Glutamatergic neuron (in vitro differentiated cells): ENCODE results near the gene HS3ST2. TPM values are rescaled to one million over a fixed set of nuclear protein-coding genes. Genes with fewer than 3 reads are reported as not detected.
A peak's percentile ranks its signal among the peaks of the same experiment; 100 is the strongest.

Source experiments
- DNase-seq: peaks from one replicate; pipeline ENCODE4 v3.0.0; 2022
- H3K27ac Mint-ChIP-seq: one replicate; pipeline ENCODE4 v1.8.0; 2020; ENCODE audit warnings: mild to moderate bottlenecking, mixed read lengths, inconsistent platforms; ENCODE audit not compliant: unreplicated experiment
- H3K27me3 Mint-ChIP-seq: one replicate; pipeline ENCODE4 v1.8.0; 2020; ENCODE audit warnings: mild to moderate bottlenecking, moderate library complexity, mixed read lengths, inconsistent platforms; ENCODE audit not compliant: unreplicated experiment
- H3K36me3 Mint-ChIP-seq: one replicate; pipeline ENCODE4 v1.8.0; 2020; ENCODE audit warnings: mild to moderate bottlenecking, mixed read lengths, inconsistent platforms; ENCODE audit not compliant: unreplicated experiment
- H3K4me1 Mint-ChIP-seq: one replicate; pipeline ENCODE4 v1.8.0; 2020; ENCODE audit warnings: mild to moderate bottlenecking, low read depth, mixed read lengths, inconsistent platforms; ENCODE audit not compliant: unreplicated experiment
- H3K4me3 Mint-ChIP-seq: one replicate; pipeline ENCODE4 v1.8.0; 2020; ENCODE audit warnings: mild to moderate bottlenecking, mixed read lengths, inconsistent platforms; ENCODE audit not compliant: unreplicated experiment
- H3K9me3 Mint-ChIP-seq: one replicate; pipeline ENCODE4 v1.8.0; 2020; ENCODE audit warnings: mild to moderate bottlenecking, moderate library complexity, mixed read lengths, inconsistent platforms; ENCODE audit not compliant: unreplicated experiment
- CTCF ChIP-seq: fragments of 200-600 bp; sonication (generic); IDR thresholded peaks from one replicate; pipeline ENCODE4 v1.5.0; 2021; ENCODE audit not compliant: partially characterized antibody, unreplicated experiment
- total RNA-seq: library from RNA; stranded (reverse); fragmentation: NEBNext Ultra II Directional; extraction: Animal tissue kit (Norgen Biotek cat#: 25700); gene quantifications from one replicate; pipeline ENCODE4 v1.2.1, GENCODE V29; 2021; ENCODE audit not compliant: unreplicated experiment

HS3ST2 gene
- total RNA-seq, 1 donor from 2014 or later: 32.5 TPM

- no peak for TF ChIP-seq CTCF
- Mint-ChIP-seq H3K27me3 (no peaks in the 10 kb centered on the region), H3K9me3 (no peaks in the 10 kb centered on the region), H3K36me3 (no peaks in the 10 kb centered on the region), H3K27ac (no peak overlapping the region), H3K4me3 (no peak overlapping the region), H3K4me1 (peaks cover 5% of the 10 kb centered on the region)
- DNase-seq: no peak
Measured at GRCh38 chr16:22771551-22771950, 42.4 kb upstream of the HS3ST2 start.

- H3K27me3 Mint-ChIP-seq: no peaks in the 10 kb centered on the region
- H3K36me3 Mint-ChIP-seq: no peaks in the 10 kb centered on the region
- H3K27ac Mint-ChIP-seq: no peak overlapping the region
- DNase-seq: no peak
- no peak for TF ChIP-seq CTCF
- peak overlapping the region; percentile 7 for H3K4me3 Mint-ChIP-seq
- H3K4me1 Mint-ChIP-seq: peaks cover 3% of the 10 kb centered on the region
- no peaks in the 10 kb centered on the region for H3K9me3 Mint-ChIP-seq
Measured at GRCh38 chr16:22775220-22775922, 38.6 kb upstream of the HS3ST2 start.

GRCh38 chr16:22781480-22781879, 32.5 kb upstream of the HS3ST2 start:
- peaks cover 14% of the 10 kb centered on the region for H3K4me1 Mint-ChIP-seq
- no peaks in the 10 kb centered on the region for H3K36me3 Mint-ChIP-seq
- no peak for DNase-seq
- H3K27ac Mint-ChIP-seq: no peak overlapping the region
- H3K4me3 Mint-ChIP-seq: no peak overlapping the region
- H3K9me3 Mint-ChIP-seq: no peaks in the 10 kb centered on the region
- peaks cover 2% of the 10 kb centered on the region for H3K27me3 Mint-ChIP-seq
- no peak for TF ChIP-seq CTCF

- no peaks in the 10 kb centered on the region for H3K9me3 Mint-ChIP-seq
- H3K27ac Mint-ChIP-seq: no peak overlapping the region
- DNase-seq: no peak
- H3K4me3 Mint-ChIP-seq: no peak overlapping the region
- H3K27me3 Mint-ChIP-seq: peaks cover 2% of the 10 kb centered on the region
- peaks cover 14% of the 10 kb centered on the region for H3K4me1 Mint-ChIP-seq
- H3K36me3 Mint-ChIP-seq: no peaks in the 10 kb centered on the region
- no peak for TF ChIP-seq CTCF
Measured at GRCh38 chr16:22782314-22782713, 31.6 kb upstream of the HS3ST2 start.

GRCh38 chr16:22784690-22785214, 29.2 kb upstream of the HS3ST2 start:
- Mint-ChIP-seq H3K36me3 (no peaks in the 10 kb centered on the region), H3K4me3 (no peak overlapping the region), H3K9me3 (no peaks in the 10 kb centered on the region)

More at GRCh38 chr16:22784690-22785214, 29.2 kb upstream of the HS3ST2 start:
- no peak for DNase-seq
- H3K27me3 Mint-ChIP-seq: peaks cover 6% of the 10 kb centered on the region
- peaks cover 19% of the 10 kb centered on the region for H3K4me1 Mint-ChIP-seq
- no peak overlapping the region for H3K27ac Mint-ChIP-seq
- no peak for TF ChIP-seq CTCF
